Loucy (cell line): ENCODE results near the gene GNB1.
"Not testable (repeated sequence)": the region's sequence is repeated elsewhere in the genome, so short reads cannot be mapped to it uniquely, and the experiment has no call there.

Experiments
- H2AFZ ChIP-seq: fragments of 200-600 bp; sonication (generic); 2 replicates; pipeline ENCODE4 v1.6.0; 2016; ENCODE audit warnings: antibody characterized with exemption, mild to moderate bottlenecking, low read length, moderate library complexity
- H3F3A ChIP-seq: fragments of 200-600 bp; 2 replicates; pipeline ENCODE4 v1.6.0; 2016; ENCODE audit warnings: antibody characterized with exemption, low read depth, mild to moderate bottlenecking
- H3K27me3 ChIP-seq: fragments of 200-600 bp; sonication (generic); 2 replicates; pipeline ENCODE4 v1.6.1; 2014; ENCODE audit warnings: low read length, mild to moderate bottlenecking; ENCODE audit not compliant: insufficient read depth, poor library complexity, severe bottlenecking
- H3K36me3 ChIP-seq: fragments of 200-600 bp; sonication (generic); 2 replicates; pipeline ENCODE4 v1.6.1; 2016; ENCODE audit warnings: low read length; ENCODE audit not compliant: insufficient read depth
- H3K4me1 ChIP-seq: fragments of 200-600 bp; sonication (generic); 2 replicates; pipeline ENCODE4 v1.5.1; 2014; ENCODE audit warnings: low read length, mild to moderate bottlenecking; ENCODE audit not compliant: insufficient read depth, poor library complexity, severe bottlenecking
- H3K4me2 ChIP-seq: fragments of 200-600 bp; sonication (generic); 2 replicates; pipeline ENCODE4 v1.6.0; 2014; ENCODE audit warnings: antibody characterized with exemption, low read length, low read depth, mild to moderate bottlenecking; ENCODE audit not compliant: poor library complexity, severe bottlenecking
- H3K4me3 ChIP-seq: fragments of 200-600 bp; sonication (generic); 2 replicates; pipeline ENCODE4 v1.5.1; 2014; ENCODE audit warnings: low read length, mild to moderate bottlenecking, mixed read lengths; ENCODE audit not compliant: poor library complexity, severe bottlenecking
- H3K79me2 ChIP-seq: fragments of 200-600 bp; sonication (generic); 2 replicates; pipeline ENCODE4 v1.6.1; 2014; ENCODE audit warnings: low read length; ENCODE audit not compliant: insufficient read depth
- H3K9ac ChIP-seq: fragments of 200-600 bp; sonication (generic); 2 replicates; pipeline ENCODE4 v1.6.0; 2014; ENCODE audit warnings: mild to moderate bottlenecking, low read depth, low read length, moderate library complexity; ENCODE audit not compliant: poor library complexity, severe bottlenecking
- H3K9me2 ChIP-seq: fragments of 200-600 bp; sonication (generic); replicated peaks from 2 replicates; pipeline ENCODE4 v1.6.1; 2016; ENCODE audit warnings: low read depth, low read length, mixed read lengths
- H3K9me3 ChIP-seq: fragments of 200-600 bp; sonication (generic); 2 replicates; pipeline ENCODE4 v1.6.1; 2014; ENCODE audit warnings: mild to moderate bottlenecking, antibody characterized with exemption, low read length, low read depth; ENCODE audit not compliant: insufficient read depth
- H4K20me1 ChIP-seq: fragments of 200-600 bp; sonication (generic); 2 replicates; pipeline ENCODE4 v1.6.0; 2014; ENCODE audit warnings: antibody characterized with exemption, low read length, mild to moderate bottlenecking; ENCODE audit not compliant: insufficient read depth, poor library complexity, severe bottlenecking
- EZH2phosphoT487 ChIP-seq: fragments of 200-600 bp; IDR thresholded peaks from 2 replicates; pipeline ENCODE4 v1.6.1; 2018; ENCODE audit warnings: antibody characterized with exemption, mild to moderate bottlenecking, moderate library complexity, borderline replicate concordance
- TF ChIP-seq, protein P1 (sequence below): fragments of 200-600 bp; sonication (generic); conservative IDR thresholded peaks from 2 replicates; pipeline ENCODE4 v1.5.1; 2014; ENCODE audit warnings: mild to moderate bottlenecking, antibody characterized with exemption, low read length

GNB1 gene

GRCh38 chr1:1858382-1859086, 32.4 kb downstream of the GNB1 start:
- H3K79me2 ChIP-seq = peaks cover 100% of the 10 kb centered on the region
- H3K27me3 ChIP-seq = no peaks in the 10 kb centered on the region
- H4K20me1 ChIP-seq = peaks cover 98% of the 10 kb centered on the region
- H3K9me2 ChIP-seq = no peaks in the 10 kb centered on the region
- peaks cover 4% of the 10 kb centered on the region; the same call in 1 of the 2 replicates for H3K36me3 ChIP-seq
- H2AFZ ChIP-seq = no peak overlapping the region
- TF ChIP-seq, protein P1, sequence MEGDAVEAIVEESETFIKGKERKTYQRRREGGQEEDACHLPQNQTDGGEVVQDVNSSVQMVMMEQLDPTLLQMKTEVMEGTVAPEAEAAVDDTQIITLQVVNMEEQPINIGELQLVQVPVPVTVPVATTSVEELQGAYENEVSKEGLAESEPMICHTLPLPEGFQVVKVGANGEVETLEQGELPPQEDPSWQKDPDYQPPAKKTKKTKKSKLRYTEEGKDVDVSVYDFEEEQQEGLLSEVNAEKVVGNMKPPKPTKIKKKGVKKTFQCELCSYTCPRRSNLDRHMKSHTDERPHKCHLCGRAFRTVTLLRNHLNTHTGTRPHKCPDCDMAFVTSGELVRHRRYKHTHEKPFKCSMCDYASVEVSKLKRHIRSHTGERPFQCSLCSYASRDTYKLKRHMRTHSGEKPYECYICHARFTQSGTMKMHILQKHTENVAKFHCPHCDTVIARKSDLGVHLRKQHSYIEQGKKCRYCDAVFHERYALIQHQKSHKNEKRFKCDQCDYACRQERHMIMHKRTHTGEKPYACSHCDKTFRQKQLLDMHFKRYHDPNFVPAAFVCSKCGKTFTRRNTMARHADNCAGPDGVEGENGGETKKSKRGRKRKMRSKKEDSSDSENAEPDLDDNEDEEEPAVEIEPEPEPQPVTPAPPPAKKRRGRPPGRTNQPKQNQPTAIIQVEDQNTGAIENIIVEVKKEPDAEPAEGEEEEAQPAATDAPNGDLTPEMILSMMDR = peak; percentile 39
- no peak for TF ChIP-seq EZH2phosphoT487
- peaks cover 5% of the 10 kb centered on the region for H3K4me1 ChIP-seq
- no peaks in the 10 kb centered on the region for H3F3A ChIP-seq
- H3K9me3 ChIP-seq = no peaks in the 10 kb centered on the region
- no peak overlapping the region for H3K4me3 ChIP-seq
- H3K4me2 ChIP-seq = peak overlapping the region; percentile 8
- no peak overlapping the region for H3K9ac ChIP-seq

GRCh38 chr1:1857096-1857703, 33.7 kb downstream of the GNB1 start:
- Histone ChIP-seq H3K4me2 (no peak overlapping the region), H2AFZ (no peak overlapping the region), H3K4me1 (peaks cover 5% of the 10 kb centered on the region), H3F3A (no peaks in the 10 kb centered on the region), H3K27me3 (no peaks in the 10 kb centered on the region), H3K9ac (no peak overlapping the region), H3K36me3 (peaks cover 4% of the 10 kb centered on the region; the same call in 1 of the 2 replicates), H3K4me3 (no peak overlapping the region), H4K20me1 (peaks cover 98% of the 10 kb centered on the region), H3K79me2 (peaks cover 100% of the 10 kb centered on the region), H3K9me2 (no peaks in the 10 kb centered on the region), H3K9me3 (no peaks in the 10 kb centered on the region)
- TF ChIP-seq EZH2phosphoT487 = no peak

- not testable (repeated sequence) for H3K36me3 ChIP-seq, H3K4me3 ChIP-seq, H3K4me2 ChIP-seq, H3K27me3 ChIP-seq, H3K9ac ChIP-seq, H3K9me2 ChIP-seq, H3F3A ChIP-seq, H3K9me3 ChIP-seq, H2AFZ ChIP-seq, H3K4me1 ChIP-seq
- peaks cover 98% of the 10 kb centered on the region for H3K79me2 ChIP-seq
- peaks cover 94% of the 10 kb centered on the region for H4K20me1 ChIP-seq
Measured at GRCh38 chr1:1856161-1856560, 34.7 kb downstream of the GNB1 start.

DNA sequence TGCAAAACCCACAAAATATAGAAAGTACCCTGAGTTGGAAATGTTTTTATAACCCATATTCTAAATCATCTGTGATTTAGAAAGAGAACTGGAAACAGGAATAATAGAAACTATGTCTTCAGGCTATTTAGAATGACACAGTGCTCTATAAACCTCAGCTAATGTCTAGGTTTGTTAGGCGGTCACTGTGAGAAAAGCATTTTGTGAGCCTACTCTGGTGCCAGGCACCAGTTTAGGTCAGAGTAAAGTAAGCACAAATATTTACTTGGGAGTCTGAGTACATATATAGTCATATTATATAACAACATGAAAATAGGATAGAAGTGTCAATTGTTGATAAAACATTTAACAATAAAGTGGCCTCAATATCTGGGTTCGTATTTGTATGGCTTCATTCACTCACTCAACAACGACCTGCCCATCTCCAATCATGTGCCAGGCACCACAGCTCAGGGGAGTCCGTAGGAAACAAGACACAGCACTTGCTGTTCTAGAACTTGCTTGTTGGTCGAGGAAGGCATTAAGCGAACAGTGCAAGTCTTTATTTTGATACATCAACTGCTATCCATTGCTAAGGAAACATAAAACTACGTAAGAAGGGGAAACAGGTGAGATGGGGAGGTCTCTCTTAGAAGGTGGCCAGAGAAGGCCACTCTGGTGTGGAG, 37.2 kb downstream of the GNB1 start:
- no peak overlapping the region for H3K4me2 ChIP-seq
- H3K9ac ChIP-seq = no peak overlapping the region
- H3K9me3 ChIP-seq = no peaks in the 10 kb centered on the region
- H3F3A ChIP-seq = no peaks in the 10 kb centered on the region
- no peak overlapping the region for H2AFZ ChIP-seq
- peaks cover 8% of the 10 kb centered on the region; the same call in 1 of the 2 replicates for H3K36me3 ChIP-seq
- no peaks in the 10 kb centered on the region for H3K9me2 ChIP-seq
- H3K79me2 ChIP-seq = peaks cover 97% of the 10 kb centered on the region
- no peak for TF ChIP-seq EZH2phosphoT487
- TF ChIP-seq, protein P1 = no peak
- H3K4me1 ChIP-seq = no peaks in the 10 kb centered on the region
- no peaks in the 10 kb centered on the region for H3K27me3 ChIP-seq
- peaks cover 92% of the 10 kb centered on the region for H4K20me1 ChIP-seq
- no peak overlapping the region for H3K4me3 ChIP-seq
